Transverse colon (tissue), 3 donors: ENCODE measurements around the gene JKAMP.

Experiments
- EP300 ChIP-seq: sonication (generic); formaldehyde crosslinking; IDR thresholded peaks from one replicate; pipeline ENCODE4 v1.6.1; 2017; ENCODE audit warnings: antibody characterized with exemption, low read depth
- POLR2AphosphoS5 ChIP-seq, 3 donors: sonication (generic); formaldehyde crosslinking; IDR thresholded peaks; one replicate each; pipeline ENCODE4 v1.6.1; 2016; ENCODE audit warnings: antibody characterized with exemption in 3 of 3

DNA sequence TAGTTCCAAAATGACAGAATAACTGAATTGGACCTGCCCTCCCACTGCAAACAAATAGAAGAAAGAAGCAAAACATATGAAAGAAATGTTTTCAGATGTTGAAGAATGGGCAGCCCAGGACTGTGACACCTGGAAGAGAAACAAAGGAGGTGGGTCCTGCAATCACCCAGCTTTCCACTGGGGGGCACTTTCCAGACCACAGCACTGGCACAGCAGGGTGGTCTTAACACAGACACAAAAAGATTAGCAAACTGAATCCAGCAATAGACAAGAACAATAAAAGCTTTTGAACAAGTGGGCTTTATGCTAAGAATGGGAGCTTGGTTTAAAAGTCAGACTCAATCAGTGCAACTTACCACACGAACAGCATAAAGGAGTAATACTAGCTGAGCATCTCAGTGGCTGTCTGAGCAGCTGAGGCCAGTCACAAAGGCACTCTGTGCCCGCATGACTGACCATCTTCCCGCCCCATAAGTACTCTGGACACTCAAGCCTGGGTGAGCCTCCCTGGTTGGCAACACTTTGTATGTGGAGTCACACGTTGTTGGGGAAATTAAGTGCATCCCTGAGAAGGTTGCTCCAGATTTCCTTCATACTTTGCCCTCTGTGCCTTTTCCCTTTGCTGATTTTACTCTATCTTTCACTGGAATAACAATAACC lies 27.7 kb downstream of the JKAMP start:
- no peak for TF ChIP-seq EP300
- TF ChIP-seq POLR2AphosphoS5 (IDR thresholded peaks at IDR 0.05): no peak
